Muscle of arm (tissue), 12 donors: ENCODE measurements around the gene HPF1. TPM values are rescaled to one million over a fixed set of nuclear protein-coding genes. Genes with fewer than 3 reads are reported as not detected.
"Not testable (repeated sequence)": the region's sequence is repeated elsewhere in the genome, so short reads cannot be mapped to it uniquely, and the experiment has no call there.

ENCODE experiments used
- DNase-seq: peaks from one replicate; pipeline ENCODE4 v3.0.0-alpha.2; 2013
- polyA plus RNA-seq, 12 donors: library from polyadenylated mRNA; unstranded; fragments of 120-200 nt; gene quantifications; one replicate each; pipeline ENCODE4 v1.2.1, GENCODE V29; 2013; ENCODE audit not compliant: insufficient read length in 12 of 12

HPF1 gene
- polyA plus RNA-seq, 12 donors = 26.3 to 109 (median 37.9) TPM; not detected in 1

- DNase-seq = no peak
Measured at GRCh38 chr4:169756971-169757574, 671 bp downstream of the HPF1 start.

DNA sequence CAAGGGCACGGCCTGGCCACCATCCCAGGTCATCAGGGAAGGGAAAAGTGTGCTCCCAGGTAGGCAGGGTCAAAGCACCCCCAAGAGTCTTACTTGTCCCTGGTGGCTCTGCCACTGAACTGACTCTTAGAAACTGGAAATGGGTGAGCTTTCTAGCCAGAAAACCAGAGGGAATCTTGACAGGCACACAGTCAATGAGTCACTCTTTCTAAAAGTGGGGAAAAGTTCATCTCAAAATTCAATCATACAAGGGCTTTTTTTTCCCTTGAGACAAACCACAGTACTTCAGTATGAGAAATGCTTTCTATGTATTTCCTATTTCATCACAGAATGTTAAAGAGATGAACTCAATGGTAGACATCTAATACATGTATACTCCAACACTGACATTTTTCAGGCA is 12.5 kb downstream of the HPF1 start:
- DNase-seq = no peak

DNA sequence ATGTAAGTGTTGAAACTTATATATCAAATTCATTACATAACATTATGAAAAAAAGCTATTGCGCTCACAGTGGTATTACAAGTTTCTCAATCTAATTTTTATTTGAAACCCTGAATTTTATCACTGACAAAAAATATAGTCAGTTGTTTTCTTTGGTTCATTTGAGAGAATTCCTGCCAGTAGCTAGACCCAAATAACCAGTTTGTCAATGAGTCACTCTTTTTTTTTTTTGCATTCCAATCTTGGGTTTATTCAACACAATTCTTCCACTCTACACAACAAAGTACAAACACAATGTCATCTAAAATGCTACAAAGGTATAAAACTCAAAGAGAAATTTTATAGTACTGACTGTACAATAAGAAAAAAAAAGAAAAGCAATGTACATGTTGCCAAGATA is 13.1 kb downstream of the HPF1 start:
- DNase-seq = no peak

- no peak for DNase-seq
Measured at GRCh38 chr4:169741569-169741968, 16.2 kb downstream of the HPF1 start.

DNA sequence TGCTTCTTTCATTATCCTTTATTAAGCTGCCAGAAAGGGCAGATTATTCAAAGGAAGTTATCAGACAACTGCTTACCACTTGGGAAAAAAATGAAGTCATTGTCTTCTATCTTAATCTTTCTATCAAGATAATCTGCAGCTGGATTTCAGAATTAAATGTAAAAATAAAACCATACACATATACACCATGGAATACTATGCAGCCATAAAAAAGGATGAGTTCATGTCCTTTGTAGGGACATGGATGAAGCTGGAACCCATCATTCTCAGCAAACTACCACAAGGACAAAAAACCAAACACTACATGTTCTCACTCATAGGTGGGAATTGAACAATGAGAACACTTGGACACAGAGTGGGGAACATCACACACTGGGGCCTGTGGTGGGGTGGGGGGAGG is 19.1 kb downstream of the HPF1 start:
- DNase-seq = not testable (repeated sequence)

DNA sequence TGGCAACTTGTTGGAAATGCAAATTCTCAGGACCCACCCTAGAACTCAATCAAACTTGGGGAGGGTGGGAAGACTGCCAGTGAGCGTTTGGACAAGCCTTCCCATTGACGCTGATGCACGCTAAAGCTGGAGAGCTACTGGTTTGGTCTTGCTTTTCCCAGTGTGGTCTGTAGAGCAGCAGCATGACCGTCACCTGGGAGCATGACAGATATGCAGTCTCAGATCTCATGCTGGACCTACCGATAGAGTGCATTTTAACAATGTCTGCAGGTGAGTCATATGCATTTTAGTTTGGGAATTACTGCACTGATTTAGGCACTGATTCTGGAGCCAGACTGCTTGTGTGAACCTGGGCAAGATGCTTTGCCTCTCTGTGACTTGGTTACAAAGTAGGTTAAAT is 27.2 kb downstream of the HPF1 start:
- DNase-seq = no peak

- DNase-seq = no peak
Measured at GRCh38 chr4:169727616-169728015, 30.1 kb downstream of the HPF1 start.

- DNase-seq = no peak
Measured at GRCh38 chr4:169724260-169724659, 33.5 kb downstream of the HPF1 start.

- no peak for DNase-seq
Measured at GRCh38 chr4:169723207-169723965, 34.4 kb downstream of the HPF1 start.

DNA sequence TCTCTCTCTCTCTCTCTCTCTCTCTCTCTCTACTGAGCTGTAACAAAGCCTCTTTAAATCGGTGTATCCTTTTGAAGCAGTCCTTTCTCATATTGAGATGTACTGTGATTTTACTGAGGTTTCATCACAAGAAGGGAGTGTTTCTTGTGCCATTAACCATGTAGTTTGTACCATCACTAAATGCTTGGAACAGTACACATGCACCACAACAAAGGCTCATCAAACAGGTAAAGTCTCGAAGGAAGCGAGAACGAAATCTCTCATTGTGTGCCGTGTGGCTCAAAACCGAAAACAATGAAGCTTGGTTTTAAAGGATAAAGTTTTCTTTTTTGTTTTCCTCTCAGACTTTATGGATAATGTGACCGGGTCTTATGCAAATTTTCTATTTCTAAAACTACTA is 37.2 kb downstream of the HPF1 start:
- no peak for DNase-seq

- no peak for DNase-seq
Measured at GRCh38 chr4:169716677-169717076, 41.1 kb downstream of the HPF1 start.

DNA sequence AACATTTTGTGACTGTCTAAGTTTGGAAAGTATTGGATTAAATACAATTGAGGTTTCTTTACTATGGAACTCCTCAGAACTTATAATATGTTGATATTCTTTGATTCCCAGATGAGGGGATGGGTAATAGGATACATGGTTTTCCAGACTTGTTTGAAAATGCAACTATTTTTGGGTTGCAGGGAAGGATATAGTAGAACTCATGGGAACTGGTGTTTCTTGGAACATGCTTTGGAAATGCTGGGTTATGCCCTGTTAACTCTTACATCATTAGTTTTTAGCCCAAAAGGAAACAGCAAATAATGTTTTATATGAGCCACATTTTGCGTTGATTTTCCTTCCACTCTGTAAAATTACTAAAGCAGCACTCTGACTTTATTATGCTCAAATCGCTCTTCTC is 41.9 kb downstream of the HPF1 start:
- DNase-seq = peak; percentile 16

GRCh38 chr4:169707958-169708643 is 49.6 kb downstream of the HPF1 start:
- peak; percentile 3 for DNase-seq

GRCh38 chr4:169698331-169698730 is 59.4 kb downstream of the HPF1 start:
- no peak for DNase-seq

GRCh38 chr4:169690787-169691186 is 67.0 kb downstream of the HPF1 start:
- DNase-seq = no peak

- no peak for DNase-seq
Measured at GRCh38 chr4:169689681-169690080, 68.1 kb downstream of the HPF1 start.

- no peak for DNase-seq
Measured at GRCh38 chr4:169682372-169683047, 75.2 kb downstream of the HPF1 start.

Other genes starting within 250 kb of the HPF1 start
- 10 to 100 TPM in 10 of 12 donors, 1 to 10 TPM in 1, not detected in 1; 9.7 to 16.7 (median 14.5) TPM for gene NEK1, start 145.4 kb downstream of the HPF1 start, polyA plus RNA-seq
- gene CLCN3, start 137.4 kb downstream of the HPF1 start, polyA plus RNA-seq = 10 to 100 TPM in 11 of 12 donors, not detected in 1; 25.5 to 58.3 (median 38.6) TPM